ACC112 (cell line): Measurements from ENCODE around the gene PLB1.
"Not testable (repeated sequence)": the region's sequence is repeated elsewhere in the genome, so short reads cannot be mapped to it uniquely, and the experiment has no call there.

Experiments used
- H2AFZ ChIP-seq: fragments of 200-600 bp; sonication (generic); one replicate; pipeline ENCODE4 v1.6.0; 2017; ENCODE audit warnings: antibody characterized with exemption, low read length; ENCODE audit not compliant: unreplicated experiment
- H3K27ac ChIP-seq: fragments of 200-600 bp; sonication (generic); 2 replicates; pipeline ENCODE4 v1.5.1; 2014; ENCODE audit warnings: low read depth, mild to moderate bottlenecking, antibody characterized with exemption, low read length, moderate library complexity
- H3K27me3 ChIP-seq: fragments of 200-600 bp; sonication (generic); 2 replicates; pipeline ENCODE4 v1.6.1; 2014; ENCODE audit warnings: mild to moderate bottlenecking, antibody characterized with exemption, low read length, moderate library complexity, mixed read lengths; ENCODE audit not compliant: insufficient read depth
- H3K36me3 ChIP-seq: fragments of 200-600 bp; sonication (generic); 2 replicates; pipeline ENCODE4 v1.6.1; 2016; ENCODE audit warnings: mild to moderate bottlenecking, antibody characterized with exemption, low read length, moderate library complexity, mixed read lengths; ENCODE audit not compliant: insufficient read depth
- H3K4me1 ChIP-seq: fragments of 200-600 bp; sonication (generic); one replicate; pipeline ENCODE4 v1.6.1; 2016; ENCODE audit warnings: low read length, mixed read lengths; ENCODE audit not compliant: insufficient read depth, unreplicated experiment, control insufficient read depth
- H3K4me3 ChIP-seq: fragments of 200-600 bp; sonication (generic); 2 replicates; pipeline ENCODE4 v1.5.1; 2014; ENCODE audit warnings: mild to moderate bottlenecking, low read depth, low read length
- H3K79me2 ChIP-seq: fragments of 200-600 bp; sonication (generic); one replicate; pipeline ENCODE4 v1.6.0; 2016; ENCODE audit warnings: low read length; ENCODE audit not compliant: control insufficient read depth, unreplicated experiment, insufficient read depth

The PLB1 gene

DNA sequence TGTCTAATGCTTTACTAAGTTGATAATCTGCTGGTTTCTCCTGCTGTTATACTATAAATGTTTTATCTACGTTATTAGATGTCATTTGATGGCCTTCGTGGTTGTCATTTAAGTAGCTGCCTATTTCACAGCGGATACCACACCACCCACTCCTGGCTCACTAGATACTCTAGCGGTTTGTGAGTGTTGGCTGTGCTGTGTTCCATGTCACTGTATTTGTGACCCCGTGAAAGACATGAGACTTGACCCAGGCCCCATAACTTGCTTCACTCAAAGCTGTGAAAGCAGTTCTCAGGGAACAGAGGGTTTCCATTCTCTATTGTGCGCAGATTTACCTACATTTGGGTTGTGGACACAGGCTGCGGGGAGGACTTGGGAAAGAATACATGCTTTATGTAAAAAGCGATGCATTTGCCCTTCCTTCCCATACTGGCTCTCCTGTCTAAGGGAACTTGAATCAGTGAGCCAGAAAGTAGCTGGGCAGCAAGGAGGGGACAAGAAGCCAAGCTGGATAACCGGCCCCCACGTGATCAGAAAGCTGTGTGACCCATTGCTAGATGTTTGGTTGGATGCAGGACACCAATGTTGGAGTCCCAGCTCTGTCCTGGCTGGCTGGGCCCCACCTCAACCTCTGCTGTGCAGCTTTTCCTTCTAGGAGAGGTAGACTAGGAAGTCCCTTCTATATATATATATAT, 52.2 kb downstream of the PLB1 start:
- H3K79me2 ChIP-seq, result no peaks in the 10 kb centered on the region
- H2AFZ ChIP-seq, result no peak overlapping the region
- peaks cover 17% of the 10 kb centered on the region for H3K4me1 ChIP-seq
- no peak overlapping the region for H3K27ac ChIP-seq
- H3K4me3 ChIP-seq, result no peak overlapping the region
- H3K27me3 ChIP-seq, result no peaks in the 10 kb centered on the region
- H3K36me3 ChIP-seq, result no peaks in the 10 kb centered on the region

DNA sequence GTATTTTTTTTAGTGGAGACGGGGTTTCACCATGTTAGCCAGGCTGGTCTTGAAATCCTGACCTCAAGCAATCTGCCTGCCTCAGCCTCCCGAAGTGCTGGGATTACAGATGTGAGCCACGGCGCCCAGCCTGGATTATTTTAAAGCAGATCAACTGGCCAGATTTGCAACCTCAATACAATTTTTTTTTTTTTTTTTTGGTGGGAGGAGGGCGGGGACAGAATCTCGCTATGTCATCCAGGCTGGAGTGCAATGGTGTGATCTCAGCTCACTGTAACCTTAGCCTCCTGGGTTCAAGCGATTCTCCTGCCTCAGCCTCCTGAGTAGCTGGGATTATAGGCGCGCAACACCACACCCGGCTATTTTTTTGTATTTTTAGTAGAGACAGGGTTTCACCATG, 54.5 kb downstream of the PLB1 start:
- H3K36me3 ChIP-seq, H3K4me1 ChIP-seq, H3K27ac ChIP-seq, H3K27me3 ChIP-seq, H3K79me2 ChIP-seq, H3K4me3 ChIP-seq, H2AFZ ChIP-seq: not testable (repeated sequence)

DNA sequence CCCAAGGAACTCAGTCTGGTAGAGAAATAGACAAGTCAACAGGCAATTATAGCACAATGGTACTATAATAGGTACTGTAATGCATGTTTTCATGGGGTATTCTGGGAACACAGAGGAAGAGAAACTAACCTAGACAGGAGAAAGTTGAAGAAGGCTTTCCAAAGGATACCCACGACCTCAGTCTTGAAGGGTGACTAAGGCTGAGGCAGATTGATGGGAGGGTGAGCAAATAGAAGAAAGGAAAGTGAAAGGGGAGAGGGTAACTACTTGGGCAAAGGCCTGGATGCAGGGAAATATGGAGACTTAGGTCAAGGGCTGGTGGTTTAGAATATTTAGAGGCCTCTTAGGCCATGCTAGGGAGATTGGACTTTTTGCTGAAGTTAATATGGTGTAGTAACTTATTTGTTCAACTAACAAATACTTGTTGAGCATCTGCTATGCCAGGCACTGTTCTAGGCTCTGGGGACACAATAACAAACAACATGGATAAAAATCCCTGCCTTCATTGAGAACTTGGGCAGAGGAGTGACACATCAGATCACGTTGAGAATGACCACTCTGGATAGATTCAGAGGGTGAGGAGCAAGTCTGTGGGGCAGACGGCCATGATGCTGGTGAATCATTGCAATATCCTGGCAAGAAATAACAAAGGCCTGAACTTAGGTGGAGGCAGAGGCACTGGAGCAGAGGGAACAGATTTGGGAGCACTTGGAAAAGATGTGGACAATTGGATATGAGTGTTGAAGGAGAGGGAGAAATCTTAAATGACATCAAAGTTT, 56.4 kb downstream of the PLB1 start:
- Histone ChIP-seq H3K27ac (0 out of 2 replicates have a peak overlapping the region, but pooled peaks have one; percentile 2), H2AFZ (peak overlapping the region; percentile 65), H3K36me3 (no peaks in the 10 kb centered on the region), H3K4me3 (no peak overlapping the region), H3K4me1 (peaks cover 9% of the 10 kb centered on the region), H3K79me2 (no peaks in the 10 kb centered on the region), H3K27me3 (no peaks in the 10 kb centered on the region)

DNA sequence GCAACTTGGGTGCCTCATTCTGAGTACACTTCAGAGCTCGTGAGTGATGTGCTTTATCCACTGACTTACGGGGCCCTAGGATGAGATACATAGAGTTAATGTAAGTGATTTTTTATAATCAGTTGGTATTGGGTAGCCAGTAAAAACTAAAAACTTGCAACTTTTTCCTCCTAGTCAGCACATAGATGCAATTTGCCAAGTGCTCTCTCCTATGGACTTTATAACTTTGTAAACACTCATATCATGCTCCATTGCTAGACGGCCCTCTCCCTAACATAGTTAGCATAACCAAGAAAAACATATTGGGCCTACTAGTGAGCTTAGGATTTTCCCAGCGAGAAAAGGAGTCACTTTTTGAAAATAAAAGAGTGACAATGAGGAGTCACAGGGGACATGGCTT, 60.4 kb downstream of the PLB1 start:
- H3K36me3 ChIP-seq, result no peaks in the 10 kb centered on the region
- H2AFZ ChIP-seq, result no peak overlapping the region
- H3K79me2 ChIP-seq, result no peaks in the 10 kb centered on the region
- peaks cover 9% of the 10 kb centered on the region for H3K4me1 ChIP-seq
- no peaks in the 10 kb centered on the region for H3K27me3 ChIP-seq
- no peak overlapping the region for H3K27ac ChIP-seq
- H3K4me3 ChIP-seq, result no peak overlapping the region

DNA sequence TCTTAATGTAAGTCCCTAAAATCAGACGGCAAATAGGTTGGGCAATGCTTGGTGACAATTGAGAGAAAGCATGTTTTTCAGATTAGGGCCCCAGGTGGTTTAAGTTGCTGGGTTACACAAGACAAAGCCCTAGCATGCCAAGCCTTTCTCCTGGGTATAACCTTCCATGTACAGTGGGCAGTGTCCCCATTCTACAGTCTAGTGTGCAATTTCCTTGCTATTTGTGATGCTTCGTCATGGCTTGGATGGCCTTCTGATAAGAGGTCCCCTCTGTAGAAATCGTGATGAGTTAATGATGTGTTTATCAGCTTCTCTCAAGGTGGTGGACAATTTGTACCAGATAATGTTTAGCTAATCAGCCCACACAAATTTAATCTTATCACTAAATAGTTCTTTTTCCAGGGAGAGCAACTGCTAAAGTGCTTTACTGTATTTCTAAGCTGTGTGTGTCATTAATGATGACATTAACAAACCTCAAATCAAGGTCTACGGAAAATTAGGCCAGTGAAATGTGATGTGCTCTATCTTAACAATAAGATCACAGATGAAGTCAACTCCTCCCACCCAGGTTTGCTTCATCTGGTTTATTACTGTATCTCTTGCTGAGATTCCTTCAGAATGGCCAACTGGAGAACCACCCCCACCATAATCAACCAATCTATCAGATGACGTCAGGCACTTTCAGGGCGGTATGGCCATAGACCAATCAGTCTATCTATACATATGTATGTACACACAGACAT, 61.7 kb downstream of the PLB1 start:
- Histone ChIP-seq H3K79me2 (no peaks in the 10 kb centered on the region), H3K4me1 (peaks cover 2% of the 10 kb centered on the region), H3K4me3 (no peak overlapping the region), H3K27me3 (no peaks in the 10 kb centered on the region), H3K27ac (no peak overlapping the region), H2AFZ (no peak overlapping the region), H3K36me3 (no peaks in the 10 kb centered on the region)

DNA sequence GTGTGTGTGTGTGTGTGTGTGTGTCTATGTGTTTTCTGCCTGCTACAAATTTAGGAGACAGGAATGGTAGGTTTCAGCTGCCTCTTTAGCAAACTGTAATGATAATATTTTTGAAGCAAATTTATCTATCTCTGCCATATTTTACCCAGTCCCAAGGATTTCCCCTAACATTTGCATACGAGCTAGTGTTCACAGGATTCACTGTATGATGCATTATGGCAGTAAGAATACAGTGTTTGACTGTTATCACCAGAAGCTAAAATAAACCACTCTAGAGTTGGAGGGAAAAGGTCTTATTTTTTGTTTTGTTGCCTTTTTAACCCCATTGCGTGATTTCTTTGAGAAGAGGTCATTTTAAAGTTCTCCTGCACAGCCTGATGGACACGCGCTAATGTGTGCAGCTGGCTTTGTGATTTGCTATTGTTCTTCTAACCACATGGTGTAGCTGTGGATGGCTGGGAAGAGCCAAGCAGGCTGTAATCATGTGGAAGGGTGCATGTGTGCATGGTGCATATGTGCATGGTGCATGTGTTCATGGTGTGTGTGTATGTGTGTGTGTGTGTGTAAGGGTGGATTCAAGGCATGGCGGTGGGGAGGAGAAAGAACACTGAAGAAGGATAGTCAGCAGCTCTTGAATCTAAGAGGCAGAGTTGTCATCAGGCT, 62.4 kb downstream of the PLB1 start:
- Histone ChIP-seq H2AFZ (no peak overlapping the region), H3K27ac (no peak overlapping the region), H3K4me3 (no peak overlapping the region), H3K4me1 (no peaks in the 10 kb centered on the region), H3K36me3 (no peaks in the 10 kb centered on the region), H3K79me2 (no peaks in the 10 kb centered on the region), H3K27me3 (no peaks in the 10 kb centered on the region)

DNA sequence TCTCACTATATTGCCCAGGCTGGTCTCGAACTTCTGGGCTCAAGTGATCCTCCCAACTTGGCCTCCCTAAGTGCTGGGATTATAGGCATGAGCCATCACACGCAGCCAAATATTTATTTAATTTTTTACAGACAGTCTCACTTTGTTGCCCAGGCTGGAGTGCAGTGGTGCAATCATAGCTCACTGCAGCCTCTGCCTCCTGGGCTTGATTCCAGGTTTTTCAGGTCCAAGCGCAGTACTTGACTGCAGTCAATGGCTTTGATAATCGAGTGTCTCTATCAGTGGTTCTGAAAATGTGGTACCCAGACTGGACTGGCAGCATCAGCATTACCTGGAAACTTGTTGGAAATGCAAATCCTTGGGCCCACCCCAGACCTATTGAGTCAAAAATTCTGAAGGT, 63.1 kb downstream of the PLB1 start:
- Histone ChIP-seq H3K4me3 (no peak overlapping the region), H3K27ac (no peak overlapping the region), H2AFZ (no peak overlapping the region), H3K27me3 (no peaks in the 10 kb centered on the region), H3K79me2 (no peaks in the 10 kb centered on the region), H3K36me3 (no peaks in the 10 kb centered on the region), H3K4me1 (no peaks in the 10 kb centered on the region)

DNA sequence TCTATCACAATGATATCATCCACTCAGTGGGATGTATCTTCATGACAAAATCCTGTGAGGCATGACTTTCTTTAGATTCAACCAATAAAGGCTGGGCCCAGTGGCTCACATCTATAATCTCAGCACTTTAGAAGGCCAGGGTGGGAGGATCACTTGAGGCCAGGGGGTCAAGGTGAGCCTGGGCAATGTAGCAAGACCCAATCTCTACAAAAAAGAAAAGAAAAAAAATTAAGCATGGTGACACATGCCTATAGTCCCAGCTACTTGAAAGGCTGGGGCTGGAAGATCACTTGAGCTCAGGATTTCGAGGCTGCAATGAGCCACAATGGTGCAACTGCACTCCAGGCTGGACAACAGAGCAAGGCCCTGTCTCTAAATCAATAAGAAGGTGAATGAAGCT, 68.0 kb downstream of the PLB1 start:
- Histone ChIP-seq H3K4me1 (peaks cover 16% of the 10 kb centered on the region), H3K79me2 (no peaks in the 10 kb centered on the region), H2AFZ (no peak overlapping the region), H3K36me3 (no peaks in the 10 kb centered on the region), H3K27ac (no peak overlapping the region), H3K27me3 (no peaks in the 10 kb centered on the region), H3K4me3 (no peak overlapping the region)

DNA sequence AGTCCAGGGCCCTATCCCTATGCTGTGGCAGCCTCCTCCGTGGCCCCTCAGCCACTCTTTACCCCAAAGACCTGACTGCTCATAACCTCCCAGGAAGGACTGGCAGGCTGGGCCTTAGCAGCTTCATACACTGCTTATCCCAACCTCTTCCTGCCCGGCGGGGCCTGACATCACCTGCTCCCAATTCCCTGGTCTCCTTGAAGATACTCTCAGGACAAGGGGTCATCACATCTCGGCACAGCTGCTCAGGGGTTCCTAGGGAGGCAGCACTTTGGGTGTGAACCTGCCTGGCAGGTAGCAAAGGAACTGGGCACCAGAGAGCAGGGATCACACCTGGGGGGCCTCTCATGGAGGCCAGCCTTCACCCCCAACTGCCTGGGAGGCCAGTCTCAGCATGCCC, 68.5 kb downstream of the PLB1 start:
- H2AFZ ChIP-seq, result no peak overlapping the region
- no peak overlapping the region for H3K27ac ChIP-seq
- H3K36me3 ChIP-seq, result no peaks in the 10 kb centered on the region
- no peaks in the 10 kb centered on the region for H3K27me3 ChIP-seq
- H3K79me2 ChIP-seq, result no peaks in the 10 kb centered on the region
- H3K4me3 ChIP-seq, result no peak overlapping the region
- peaks cover 16% of the 10 kb centered on the region for H3K4me1 ChIP-seq

DNA sequence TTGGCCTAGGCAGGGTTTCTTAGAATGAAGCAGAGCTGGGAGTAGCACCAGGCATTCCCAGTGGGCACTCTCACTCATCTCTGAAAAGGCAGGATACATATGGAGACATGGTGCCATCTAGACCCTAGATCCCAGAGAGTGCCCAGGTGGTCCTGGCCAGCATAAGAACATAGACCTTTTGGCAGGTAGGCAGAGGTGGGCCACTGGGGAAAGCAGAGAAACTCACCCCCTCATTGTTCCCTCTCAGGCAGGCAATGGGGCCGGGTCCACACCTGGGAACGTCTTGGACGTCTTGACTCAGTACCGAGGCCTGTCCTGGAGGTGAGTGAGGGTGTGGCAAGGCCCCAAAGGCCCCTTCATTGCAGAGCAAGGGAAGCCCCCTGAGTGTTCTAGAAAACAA, 69.2 kb downstream of the PLB1 start:
- Histone ChIP-seq H3K4me3 (no peak overlapping the region), H3K27ac (no peak overlapping the region), H3K36me3 (no peaks in the 10 kb centered on the region), H3K27me3 (no peaks in the 10 kb centered on the region), H3K4me1 (peaks cover 16% of the 10 kb centered on the region), H2AFZ (no peak overlapping the region), H3K79me2 (no peaks in the 10 kb centered on the region)
